Activated CD4-positive, alpha-beta T cell treated with anti-CD3 and anti-CD28 coated beads, Interleukin-2, amount 10 ng/mL, durations not matched to agents 7 days and 5 days (primary cell): ENCODE data around the gene CDH4. TPM values are rescaled to one million over a fixed set of nuclear protein-coding genes. Genes with fewer than 3 reads are reported as not detected.

Experiments
- CTCF ChIA-PET: fragments of 350-600 bp; sonication (Branson Sonifier 250); formaldehyde crosslinking; loops from one replicate; lab custom pipeline; 2021; ENCODE audit warnings: antibody characterized with exemption; lab: Charles Lee
- POLR2A ChIA-PET: fragments of 350-600 bp; sonication (Branson Sonifier 250); formaldehyde crosslinking; loops from one replicate; lab custom pipeline; 2021; ENCODE audit warnings: antibody characterized with exemption; lab: Charles Lee
- DNase-seq: peaks from one replicate; pipeline ENCODE4 v3.0.0-alpha.2; 2020
- H3K27ac Mint-ChIP-seq: one replicate; pipeline ENCODE4 v1.8.0; 2021; ENCODE audit warnings: mild to moderate bottlenecking, moderate library complexity, mixed read lengths
- H3K27me3 Mint-ChIP-seq: one replicate; pipeline ENCODE4 v1.8.0; 2021; ENCODE audit warnings: mixed read lengths
- H3K36me3 Mint-ChIP-seq: one replicate; pipeline ENCODE4 v1.8.0; 2021; ENCODE audit warnings: low read depth, mixed read lengths
- H3K4me1 Mint-ChIP-seq: one replicate; pipeline ENCODE4 v1.8.0; 2021; ENCODE audit warnings: mixed read lengths
- H3K4me3 Mint-ChIP-seq: one replicate; pipeline ENCODE4 v1.8.0; 2021; ENCODE audit warnings: mild to moderate bottlenecking, moderate library complexity, mixed read lengths
- H3K9me3 Mint-ChIP-seq: one replicate; pipeline ENCODE4 v1.8.0; 2021; ENCODE audit warnings: mixed read lengths
- total RNA-seq, 2 experiments: library from RNA; stranded (reverse); gene quantifications; one replicate each; pipeline ENCODE4 v1.2.3, GENCODE V29; 2021

Gene CDH4
- total RNA-seq, 2 experiments from 2014 or later: not detected

DNA sequence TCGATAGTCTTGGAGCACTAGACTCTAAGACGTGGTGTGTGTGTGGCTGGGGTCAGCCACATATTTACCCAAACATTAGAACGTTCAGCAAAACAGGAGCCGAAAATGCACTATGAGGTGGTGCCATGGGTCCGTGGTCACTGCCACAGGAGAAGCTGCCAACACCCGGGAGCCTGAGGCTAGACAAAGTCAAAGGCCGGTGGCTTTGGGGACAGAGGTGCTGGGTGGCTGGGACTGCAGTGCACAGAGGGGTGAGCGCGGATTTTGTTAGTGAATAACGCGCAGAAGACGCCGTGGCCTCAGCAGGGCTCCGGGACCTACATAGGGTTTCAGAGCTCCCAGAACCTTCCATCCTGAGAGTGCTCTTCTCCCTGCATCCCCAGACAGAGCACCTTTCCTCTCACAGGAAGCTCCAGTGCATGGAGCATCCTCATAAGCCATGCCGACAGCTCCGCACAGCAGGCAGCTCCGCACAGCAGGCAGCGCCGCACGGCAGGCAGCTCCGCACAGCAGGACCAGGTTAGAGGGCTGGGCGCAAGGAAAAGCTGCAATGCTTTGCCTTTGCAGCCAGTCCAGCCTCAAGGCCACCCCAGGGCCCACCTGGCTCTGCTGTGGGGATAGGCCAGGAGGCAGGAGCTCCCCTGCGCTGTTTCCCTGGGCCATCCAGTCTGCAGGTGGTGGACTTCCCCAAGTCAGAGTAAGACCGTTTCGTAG, 509.5 kb downstream of the CDH4 start:
- DNase-seq: no peak
- Mint-ChIP-seq H3K27ac (no peak overlapping the region), H3K27me3 (no peaks in the 10 kb centered on the region), H3K36me3 (no peaks in the 10 kb centered on the region), H3K4me1 (no peaks in the 10 kb centered on the region), H3K9me3 (no peaks in the 10 kb centered on the region), H3K4me3 (no peak overlapping the region)
- CTCF ChIA-PET: no interaction called here
- POLR2A ChIA-PET: no interaction called here

DNA sequence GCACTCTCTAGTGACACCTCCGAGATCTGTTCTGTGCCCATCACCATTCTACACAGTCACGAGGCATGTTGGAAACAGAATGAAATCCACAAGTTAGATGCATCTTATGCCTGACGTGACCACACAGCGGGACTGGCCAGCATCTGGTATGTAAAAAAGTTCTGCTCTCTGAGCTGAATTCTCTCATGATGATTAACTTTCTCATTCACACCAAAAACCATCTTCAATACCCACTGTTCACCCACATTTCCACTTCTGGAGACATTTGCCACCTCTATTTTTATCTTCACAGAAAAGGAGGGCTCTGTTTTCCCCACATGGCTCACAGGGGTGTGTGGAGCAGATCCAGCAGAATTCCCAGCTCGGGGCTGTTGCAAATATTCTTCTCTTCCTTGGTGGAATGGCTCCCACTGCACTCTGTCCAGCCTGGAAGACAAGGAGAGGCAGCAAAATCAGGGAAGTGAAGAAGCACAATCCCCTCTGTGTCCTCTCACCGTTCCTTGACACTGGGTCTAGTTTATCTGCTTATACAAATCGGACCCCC, 510.2 kb downstream of the CDH4 start:
- H3K27ac Mint-ChIP-seq: no peak overlapping the region
- H3K4me3 Mint-ChIP-seq: no peak overlapping the region
- ChIA-PET CTCF (no interaction called here), POLR2A (no interaction called here)
- H3K9me3 Mint-ChIP-seq: no peaks in the 10 kb centered on the region
- H3K4me1 Mint-ChIP-seq: no peaks in the 10 kb centered on the region
- no peaks in the 10 kb centered on the region for H3K27me3 Mint-ChIP-seq
- no peak for DNase-seq
- H3K36me3 Mint-ChIP-seq: no peaks in the 10 kb centered on the region

DNA sequence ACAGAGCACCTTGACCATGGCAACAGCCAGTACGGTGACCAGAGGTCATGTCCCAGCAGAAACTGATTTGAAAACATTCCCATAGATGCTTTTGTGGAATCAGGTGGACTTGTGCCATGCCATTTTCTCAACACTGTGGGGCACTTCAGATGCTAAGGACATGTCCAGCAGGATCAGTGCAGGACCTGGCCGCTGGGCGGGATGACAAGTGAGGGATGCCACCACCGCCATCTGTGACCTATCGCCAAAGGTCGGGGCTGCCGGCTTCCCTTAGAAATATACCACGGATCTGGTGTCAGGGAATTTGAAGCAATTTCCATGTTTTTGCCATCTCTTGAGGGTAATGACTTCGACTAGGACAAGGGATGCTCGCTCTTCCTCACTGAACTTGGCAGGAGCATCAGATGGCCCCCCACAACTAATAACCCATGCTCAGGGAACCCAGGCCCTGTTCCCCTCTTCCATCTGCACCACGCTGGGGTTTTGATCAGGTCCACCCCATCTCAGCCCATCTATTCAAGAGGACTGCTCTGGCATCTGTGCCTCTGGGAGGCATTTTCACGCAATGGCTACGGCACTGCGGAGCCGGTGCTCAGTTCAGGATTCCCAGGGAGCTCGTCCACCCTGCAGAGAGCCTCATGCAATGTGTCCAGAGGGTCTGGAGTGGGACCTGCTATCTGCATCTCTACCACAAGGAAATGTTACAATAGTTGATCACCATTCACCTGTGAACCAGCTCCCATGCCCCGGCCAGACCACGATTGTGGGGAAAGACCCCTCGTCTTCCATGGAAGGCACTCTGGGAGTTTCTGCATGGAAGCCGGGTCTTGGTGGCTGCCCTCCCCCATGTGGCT, 511.1 kb downstream of the CDH4 start:
- Mint-ChIP-seq H3K4me3 (no peak overlapping the region), H3K9me3 (no peaks in the 10 kb centered on the region), H3K27ac (no peak overlapping the region), H3K4me1 (no peaks in the 10 kb centered on the region), H3K36me3 (no peaks in the 10 kb centered on the region), H3K27me3 (no peaks in the 10 kb centered on the region)
- POLR2A ChIA-PET: no interaction called here
- no peak for DNase-seq
- CTCF ChIA-PET: no interaction called here

DNA sequence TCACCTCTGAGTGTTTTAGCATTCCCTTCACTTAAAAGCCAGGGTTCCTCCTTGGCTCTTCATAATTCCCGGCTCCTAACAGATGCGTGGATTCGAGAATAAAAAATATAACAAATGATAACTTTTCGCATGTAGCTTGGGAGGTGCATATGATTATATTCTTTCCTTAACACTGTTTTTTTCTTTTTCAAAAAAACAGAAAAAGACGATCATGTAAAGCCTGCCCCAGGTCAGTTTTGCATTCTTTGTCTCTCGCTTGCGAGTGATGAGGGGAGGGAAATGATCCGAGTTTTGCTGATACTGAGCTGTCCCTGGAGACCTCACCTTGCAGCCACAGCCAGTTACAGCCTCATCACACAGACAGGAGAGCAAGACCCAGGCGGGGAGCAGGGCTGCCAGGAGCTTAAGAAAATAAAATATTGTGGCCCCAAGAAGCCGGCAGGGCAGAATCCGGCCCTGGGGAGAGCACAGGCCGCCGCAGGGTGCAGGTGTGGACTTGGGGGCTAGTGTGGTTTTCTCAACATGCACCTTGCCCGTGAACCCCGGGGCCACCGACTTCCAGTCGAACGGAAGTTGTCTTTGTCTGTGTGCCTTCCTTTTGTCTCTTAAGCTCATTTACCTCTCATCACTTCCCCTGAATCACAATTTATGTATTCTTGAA, 511.8 kb downstream of the CDH4 start:
- Mint-ChIP-seq H3K27me3 (no peaks in the 10 kb centered on the region), H3K9me3 (no peaks in the 10 kb centered on the region), H3K27ac (no peak overlapping the region), H3K36me3 (no peaks in the 10 kb centered on the region), H3K4me1 (no peaks in the 10 kb centered on the region), H3K4me3 (no peak overlapping the region)
- CTCF ChIA-PET: no interaction called here
- POLR2A ChIA-PET: no interaction called here
- no peak for DNase-seq

DNA sequence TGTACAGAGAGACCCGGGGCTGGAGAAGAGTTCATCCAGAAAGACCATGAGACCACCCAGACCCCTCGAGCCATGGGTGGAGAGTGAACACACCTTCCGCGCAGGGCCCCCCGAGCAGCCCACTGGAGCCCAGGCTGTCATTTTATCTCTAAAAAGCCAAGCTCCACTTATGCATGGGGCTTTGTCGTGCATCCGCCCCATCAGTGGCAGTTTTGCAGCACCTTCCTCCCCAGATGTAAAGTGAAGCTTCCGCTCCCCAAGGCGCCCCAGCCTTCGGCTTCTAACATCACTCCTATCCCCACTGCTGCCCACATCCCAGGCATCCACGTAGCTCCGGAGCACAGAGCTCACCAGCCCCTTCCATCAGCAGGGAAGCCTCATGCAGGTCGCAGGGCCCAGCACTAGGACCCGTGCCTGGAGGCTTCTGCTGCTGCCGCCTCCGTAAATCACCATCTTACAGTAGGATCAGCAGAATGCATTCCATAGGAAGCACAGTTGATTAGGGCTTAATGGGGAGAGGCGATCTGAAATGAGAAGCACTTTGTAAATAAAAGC, 512.5 kb downstream of the CDH4 start:
- no peaks in the 10 kb centered on the region for H3K36me3 Mint-ChIP-seq
- H3K27me3 Mint-ChIP-seq: no peaks in the 10 kb centered on the region
- POLR2A ChIA-PET: no interaction called here
- CTCF ChIA-PET: no interaction called here
- no peaks in the 10 kb centered on the region for H3K4me1 Mint-ChIP-seq
- H3K9me3 Mint-ChIP-seq: no peaks in the 10 kb centered on the region
- no peak for DNase-seq
- H3K4me3 Mint-ChIP-seq: no peak overlapping the region
- H3K27ac Mint-ChIP-seq: no peak overlapping the region

DNA sequence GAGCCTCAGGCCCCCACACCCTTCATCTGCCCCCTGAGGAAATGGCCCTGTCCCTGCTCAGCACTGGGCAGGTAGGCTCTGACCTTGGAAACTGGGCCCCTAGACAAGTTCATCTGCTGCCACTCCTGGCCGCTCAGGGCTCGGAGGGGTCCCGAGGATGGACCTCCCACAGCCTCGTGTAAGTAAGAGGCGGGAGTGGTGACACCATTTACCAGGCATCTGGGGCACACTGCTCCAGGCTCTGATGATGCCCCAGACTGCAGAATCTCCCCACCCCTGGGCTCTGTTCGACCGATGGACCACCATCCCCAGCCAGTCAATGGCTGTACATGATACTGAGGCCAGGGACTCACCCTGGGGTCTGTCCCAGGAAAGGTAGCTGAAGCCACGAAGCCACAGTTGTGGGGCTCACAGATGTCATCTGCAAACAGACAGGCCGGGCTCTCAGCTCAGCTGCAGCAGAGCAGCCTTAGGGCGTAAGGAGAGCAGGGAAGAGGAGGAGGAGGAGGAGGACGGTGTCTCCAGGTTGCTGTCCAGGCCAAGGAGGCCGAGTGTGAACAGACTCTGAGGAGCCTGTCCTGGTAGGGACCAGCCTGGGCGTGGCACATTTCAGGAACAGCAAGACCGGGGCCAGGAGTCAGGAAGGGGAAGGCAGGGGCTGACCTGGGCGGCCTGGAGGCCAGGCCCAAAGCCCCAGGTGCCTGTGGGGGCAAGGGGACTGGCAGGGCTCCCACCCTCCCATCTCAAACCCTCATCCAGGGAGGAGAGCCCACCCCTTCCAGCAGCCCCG, 513.2 kb downstream of the CDH4 start:
- Mint-ChIP-seq H3K36me3 (no peaks in the 10 kb centered on the region), H3K27ac (no peak overlapping the region), H3K4me3 (no peak overlapping the region), H3K27me3 (no peaks in the 10 kb centered on the region), H3K9me3 (no peaks in the 10 kb centered on the region), H3K4me1 (no peaks in the 10 kb centered on the region)
- CTCF ChIA-PET: interaction anchor here (1.3 kb wide), 1 partner anchor 15 kb away, joined by 3 read pairs; no protein-coding TSS in a partner anchor
- POLR2A ChIA-PET: no interaction called here
- no peak for DNase-seq

DNA sequence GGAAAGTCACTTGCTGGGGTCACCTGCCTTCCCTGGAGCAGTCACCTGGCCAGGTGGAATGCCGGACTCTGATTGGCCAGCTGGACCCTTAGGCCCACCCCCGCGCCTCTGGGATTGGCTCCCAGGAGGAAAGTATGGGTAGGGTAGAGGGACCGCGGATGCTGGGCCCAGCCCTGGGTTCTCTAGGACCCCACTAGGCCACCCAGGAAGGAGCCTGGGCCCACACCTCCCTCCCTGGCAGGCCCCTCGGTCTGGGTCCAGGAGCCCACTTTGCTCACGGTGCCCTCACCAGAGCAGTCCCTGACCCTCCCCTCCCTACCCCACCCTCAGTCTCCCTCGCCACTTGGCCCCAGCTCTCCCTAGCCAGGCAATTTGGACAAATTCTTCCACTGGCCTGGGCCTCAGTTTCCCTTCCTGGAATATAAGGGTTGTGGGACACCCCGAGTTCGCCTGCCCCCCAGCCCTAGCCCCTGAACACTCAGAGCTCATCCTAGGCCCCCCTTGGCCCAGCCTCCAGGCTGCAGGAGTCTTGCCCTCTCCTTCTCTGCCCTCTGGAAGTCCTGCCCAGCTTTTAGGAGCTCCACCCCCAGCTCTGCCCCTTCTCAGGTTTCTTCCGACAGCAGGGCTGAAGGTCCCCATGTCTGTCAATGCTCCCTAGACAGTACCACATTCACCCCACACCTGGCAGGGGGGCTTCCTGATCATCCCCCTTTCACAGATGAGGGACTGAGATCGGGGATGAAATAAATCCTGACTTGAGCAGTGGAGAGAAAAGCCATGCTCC, 514.0 kb downstream of the CDH4 start:
- Mint-ChIP-seq H3K4me3 (no peak overlapping the region), H3K27me3 (no peaks in the 10 kb centered on the region), H3K36me3 (no peaks in the 10 kb centered on the region), H3K27ac (no peak overlapping the region), H3K9me3 (no peaks in the 10 kb centered on the region), H3K4me1 (no peaks in the 10 kb centered on the region)
- no peak for DNase-seq
- ChIA-PET CTCF (interaction anchor here (1.3 kb wide), 1 partner anchor 14 kb away, joined by 3 read pairs; no protein-coding TSS in a partner anchor), POLR2A (no interaction called here)

DNA sequence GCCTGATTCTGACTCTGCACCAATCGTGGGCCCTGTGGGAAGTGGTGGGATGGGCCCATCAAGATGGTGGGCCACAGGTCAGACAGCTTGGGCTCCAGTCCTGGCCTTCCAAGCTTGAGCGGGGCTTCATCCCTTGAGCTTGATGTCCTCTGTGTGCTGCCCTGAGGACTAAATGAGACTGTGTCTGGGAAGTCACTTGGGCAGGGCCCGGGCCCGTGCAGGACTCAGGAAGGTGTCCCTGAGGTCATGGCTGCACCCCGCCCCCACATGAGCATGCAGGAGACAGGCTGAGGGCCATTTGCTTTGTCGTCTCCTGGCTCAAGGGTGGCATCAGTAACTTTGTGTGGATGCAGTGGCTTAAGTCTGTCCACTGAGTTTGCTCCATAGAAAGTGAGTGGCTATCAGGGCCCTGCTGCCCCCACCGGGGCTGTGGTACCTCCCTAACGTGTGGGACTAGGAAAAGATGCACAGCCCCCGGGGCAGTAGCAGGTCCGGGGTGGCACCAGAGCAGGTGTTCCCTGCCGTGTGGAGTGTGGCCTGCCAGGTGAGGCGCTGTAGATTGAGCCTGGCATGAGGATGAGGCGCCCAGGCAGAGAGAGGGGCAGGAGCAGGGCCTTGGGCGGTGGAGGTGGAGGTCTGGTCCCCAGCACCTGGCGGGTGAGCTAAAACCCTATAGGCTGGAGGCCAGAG, 515.0 kb downstream of the CDH4 start:
- POLR2A ChIA-PET: no interaction called here
- Mint-ChIP-seq H3K36me3 (no peaks in the 10 kb centered on the region), H3K4me3 (no peak overlapping the region), H3K27ac (no peak overlapping the region), H3K9me3 (no peaks in the 10 kb centered on the region), H3K4me1 (no peaks in the 10 kb centered on the region), H3K27me3 (no peaks in the 10 kb centered on the region)
- CTCF ChIA-PET: interaction anchor here (1.1 to 1.3 kb wide), 2 partner anchors 13 to 38 kb away, joined by 3 to 4 read pairs; no protein-coding TSS in a partner anchor
- no peak for DNase-seq

DNA sequence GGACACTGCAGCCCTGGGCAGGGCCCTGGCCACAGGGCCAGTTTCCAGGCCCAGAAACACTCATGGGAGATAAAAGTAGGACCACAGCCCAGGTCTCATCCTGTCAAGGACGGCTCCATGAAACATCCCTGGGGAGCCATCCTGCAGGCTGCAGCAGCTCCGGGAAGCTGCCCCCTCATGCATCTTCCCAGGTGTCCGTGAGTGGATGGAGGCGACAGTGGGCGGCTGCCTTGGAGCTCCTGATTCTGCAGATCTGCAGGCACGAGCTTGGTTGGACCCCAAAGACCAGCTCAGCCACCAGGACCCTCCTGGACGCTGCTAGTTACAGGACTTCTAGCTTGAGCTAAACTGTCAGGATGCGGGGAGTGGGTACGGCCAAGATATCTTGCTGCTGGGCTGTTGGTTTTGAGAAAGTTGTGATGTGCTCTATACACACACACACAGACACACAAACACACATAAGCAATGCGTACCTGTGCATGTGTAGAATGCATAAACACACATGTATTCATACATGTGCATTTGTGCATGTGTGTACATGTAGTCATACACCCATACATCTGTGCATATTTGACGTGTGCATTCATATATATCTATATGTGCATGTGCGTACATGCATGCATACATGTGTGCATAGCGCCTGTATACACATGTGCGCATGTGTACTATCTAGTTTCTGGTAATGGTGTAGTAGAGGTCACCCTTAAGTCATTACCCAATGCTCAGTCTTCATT, 515.9 kb downstream of the CDH4 start:
- Mint-ChIP-seq H3K36me3 (no peaks in the 10 kb centered on the region), H3K9me3 (no peaks in the 10 kb centered on the region), H3K27ac (no peak overlapping the region), H3K4me1 (no peaks in the 10 kb centered on the region), H3K4me3 (no peak overlapping the region), H3K27me3 (no peaks in the 10 kb centered on the region)
- no peak for DNase-seq
- ChIA-PET CTCF (interaction anchor here (1.1 to 1.2 kb wide), 2 partner anchors 37 to 42 kb away, joined by 3 to 4 read pairs; no protein-coding TSS in a partner anchor), POLR2A (no interaction called here)

DNA sequence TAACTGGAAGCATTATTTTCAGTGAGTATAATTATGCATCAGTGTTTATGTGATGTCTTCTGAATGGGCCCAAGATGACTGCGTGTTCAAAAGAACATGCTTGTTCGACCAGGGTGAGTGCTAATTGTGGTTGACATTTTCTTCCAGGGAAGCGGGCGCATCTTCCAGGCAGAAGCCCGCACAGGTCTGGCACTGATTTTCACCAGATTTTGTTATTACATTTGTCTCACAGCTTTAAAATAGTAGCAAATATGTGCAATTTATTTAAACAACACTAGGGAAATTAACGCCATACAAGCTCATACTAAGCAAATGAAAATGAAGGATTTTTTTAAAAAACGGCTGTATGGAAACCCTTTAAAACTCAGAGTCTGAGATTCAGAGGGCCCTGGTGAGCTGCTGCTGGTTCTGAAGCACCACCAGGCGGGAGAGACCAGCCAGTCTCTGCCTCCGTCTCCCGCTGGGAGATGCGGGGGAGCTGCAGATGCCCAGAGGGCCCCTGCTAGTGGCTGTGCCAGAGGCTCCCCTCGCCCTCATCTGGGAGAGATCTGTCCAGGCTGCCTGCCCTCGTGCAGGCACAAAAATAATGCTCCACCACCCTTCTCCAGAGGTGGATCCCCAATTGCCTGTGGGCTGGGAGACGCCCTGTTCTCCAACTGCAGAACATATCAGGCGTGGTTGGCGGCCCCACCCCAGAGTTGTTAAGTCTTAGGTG, 516.7 kb downstream of the CDH4 start:
- H3K4me3 Mint-ChIP-seq: no peak overlapping the region
- no peaks in the 10 kb centered on the region for H3K4me1 Mint-ChIP-seq
- ChIA-PET POLR2A (no interaction called here), CTCF (interaction anchor here (1.1 to 1.2 kb wide), 2 partner anchors 36 to 43 kb away, joined by 3 to 4 read pairs; no protein-coding TSS in a partner anchor)
- H3K9me3 Mint-ChIP-seq: no peaks in the 10 kb centered on the region
- no peak overlapping the region for H3K27ac Mint-ChIP-seq
- no peak for DNase-seq
- H3K27me3 Mint-ChIP-seq: no peaks in the 10 kb centered on the region
- H3K36me3 Mint-ChIP-seq: no peaks in the 10 kb centered on the region
